Testis (tissue), 3 donors: ENCODE data around the gene CHST8. TPM values are rescaled to one million over a fixed set of nuclear protein-coding genes. Genes with fewer than 3 reads are reported as not detected.
A peak's percentile ranks its signal among the peaks of the same experiment; 100 is the strongest.

ENCODE experiments used
- DNase-seq: peaks from one replicate; pipeline ENCODE4 v3.0.0-alpha.2; 2019
- H3K27ac ChIP-seq, 2 donors: fragments of 200-600 bp; sonication (generic); one replicate each; pipeline ENCODE4 v1.5.1; 2019
- H3K27me3 ChIP-seq: fragments of 200-600 bp; sonication (generic); one replicate; pipeline ENCODE4 v1.5.1; 2019
- H3K36me3 ChIP-seq: fragments of 200-600 bp; sonication (generic); one replicate; pipeline ENCODE4 v1.5.1; 2017; ENCODE audit warnings: low read depth; ENCODE audit errors: missing control alignments
- H3K4me1 ChIP-seq: fragments of 200-600 bp; sonication (generic); one replicate; pipeline ENCODE4 v1.5.1; 2019
- H3K4me3 ChIP-seq, 2 donors: fragments of 200-600 bp; sonication (generic); one replicate each; pipeline ENCODE4 v1.5.1; 2017 to 2019
- H3K9me3 ChIP-seq: fragments of 200-600 bp; sonication (generic); one replicate; pipeline ENCODE4 v1.5.1; 2017
- CTCF ChIP-seq, 3 experiments: fragments of 450-650 bp in 2 of 3; fragments of 200-600 bp in 1 of 3; sonication (generic) in 1 of 3; IDR thresholded peaks; one replicate each; pipeline ENCODE4 v1.5.1; 2016 to 2019; ENCODE audit warnings: antibody characterized with exemption in 3 of 3, mild to moderate bottlenecking in 2 of 3, moderate library complexity in 1 of 3
- POLR2A ChIP-seq: fragments of 450-650 bp; IDR thresholded peaks from one replicate; pipeline ENCODE4 v1.6.1; 2017; ENCODE audit warnings: antibody characterized with exemption, mild to moderate bottlenecking, moderate library complexity
- WGBS, 2 donors: methylation state at CpG; one replicate each; pipeline ENCODE4 v1.1.5; 2018; 5-methylcytosine and 5-hydroxymethylcytosine counted together
- intact Hi-C: fragments of 100-400 bp; cut with DNase I; formaldehyde crosslinking; loops from one replicate; pipeline ENCODE4 v1.15.1; 2023; ENCODE audit warnings: low total_unique reads
- polyA plus RNA-seq: library from polyadenylated mRNA; stranded (reverse); fragments of 350-450 nt; fragmentation: Illumina TruSeq; extraction: RNeasy Lipid Tissue Mini Kit (QIAGEN cat#74804); gene quantifications from one replicate; pipeline ENCODE4 v1.2.3, GENCODE V29; 2014; ENCODE audit warnings: low read depth, low replicate concordance; ENCODE audit not compliant: insufficient read depth
- total RNA-seq, 2 donors: library from RNA; depleted of rRNA; stranded (reverse); fragments of >200 nt; gene quantifications; one replicate each; pipeline ENCODE4 v1.2.3, GENCODE V29; 2016

CHST8 gene
- total and polyA plus RNA-seq, 3 donors from 2014 or later = 0.75 to 0.93 (median 0.79) TPM

- TF ChIP-seq CTCF (IDR thresholded peaks at IDR 0.05) (no peak), POLR2A (no peak)
- no peak for DNase-seq
- Histone ChIP-seq H3K4me1 (peaks cover 8% of the 10 kb centered on the region), H3K27ac (no peak overlapping the region), H3K4me3 (no peak overlapping the region), H3K9me3 (no peaks in the 10 kb centered on the region), H3K36me3 (no peaks in the 10 kb centered on the region), H3K27me3 (no peaks in the 10 kb centered on the region)
- intact Hi-C loops = loop anchor here (10.0 kb wide), 3 partner anchors 341 to 541 kb away; no protein-coding TSS in a partner anchor
- WGBS, 2 donors = 89 to 91% methylated on average over 6 to 9 of the region's 9 CpGs
These were observed 154.2 kb downstream of the CHST8 start for GRCh38 chr19:33775731-33776487.

- DNase-seq = no peak
- no peak overlapping the region for H3K27ac ChIP-seq
- WGBS, 2 donors = 63 to 82% methylated on average over 4 to 9 of the region's 9 CpGs
- intact Hi-C loops = loop anchor here (10.0 kb wide), 3 partner anchors 343 to 543 kb away; no protein-coding TSS in a partner anchor
- no peaks in the 10 kb centered on the region for H3K27me3 ChIP-seq
- TF ChIP-seq POLR2A (no peak), CTCF (IDR thresholded peaks at IDR 0.05) (no peak)
- H3K9me3 ChIP-seq = no peaks in the 10 kb centered on the region
- H3K4me3 ChIP-seq = no peak overlapping the region
- H3K4me1 ChIP-seq = peaks cover 9% of the 10 kb centered on the region
- H3K36me3 ChIP-seq = no peaks in the 10 kb centered on the region
These were observed 155.6 kb downstream of the CHST8 start for GRCh38 chr19:33777351-33777750.

GRCh38 chr19:33777753-33778088, 156.0 kb downstream of the CHST8 start:
- Histone ChIP-seq H3K9me3 (no peaks in the 10 kb centered on the region), H3K36me3 (no peaks in the 10 kb centered on the region), H3K4me1 (peaks cover 9% of the 10 kb centered on the region), H3K27me3 (no peaks in the 10 kb centered on the region), H3K27ac (no peak overlapping the region), H3K4me3 (peak overlapping the region in 1 of 2 donors; percentile 24)
- 21 to 49% methylated on average over 14 to 16 of the region's 17 CpGs for WGBS, 2 donors
- no peak for DNase-seq
- TF ChIP-seq POLR2A (no peak), CTCF (IDR thresholded peaks at IDR 0.05) (no peak)
- intact Hi-C loops = loop anchor here (10.0 kb wide), 3 partner anchors 343 to 543 kb away; no protein-coding TSS in a partner anchor

- TF ChIP-seq CTCF (IDR thresholded peaks at IDR 0.05) = peak; percentile 100
- TF ChIP-seq POLR2A = no peak
- peak; percentile 86 for DNase-seq
- H3K4me3 ChIP-seq = peak overlapping the region in 1 of 2 donors; percentile 24
- H3K27me3 ChIP-seq = no peaks in the 10 kb centered on the region
- WGBS, 2 donors = 1 to 11% methylated on average over 23 to 46 of the region's 49 CpGs
- H3K4me1 ChIP-seq = peaks cover 9% of the 10 kb centered on the region
- no peak overlapping the region for H3K27ac ChIP-seq
- H3K36me3 ChIP-seq = no peaks in the 10 kb centered on the region
- H3K9me3 ChIP-seq = no peaks in the 10 kb centered on the region
- intact Hi-C loops = loop anchor here (10.0 kb wide), 3 partner anchors 343 to 543 kb away; no protein-coding TSS in a partner anchor
These were observed 156.5 kb downstream of the CHST8 start for GRCh38 chr19:33778089-33778791.
